NCI-H1417 treated with DMSO at 0.1 percent for 48 hours (cell line): Measurements from ENCODE around the gene SLC26A1.
A peak's percentile ranks its signal among the peaks of the same experiment; 100 is the strongest.
"Not testable (repeated sequence)": the region's sequence is repeated elsewhere in the genome, so short reads cannot be mapped to it uniquely, and the experiment has no call there.

Experiments used
- DNase-seq: peaks from one replicate; lab custom pipeline; 2025; lab: John Stamatoyannopoulos, UW

SLC26A1 gene

DNA sequence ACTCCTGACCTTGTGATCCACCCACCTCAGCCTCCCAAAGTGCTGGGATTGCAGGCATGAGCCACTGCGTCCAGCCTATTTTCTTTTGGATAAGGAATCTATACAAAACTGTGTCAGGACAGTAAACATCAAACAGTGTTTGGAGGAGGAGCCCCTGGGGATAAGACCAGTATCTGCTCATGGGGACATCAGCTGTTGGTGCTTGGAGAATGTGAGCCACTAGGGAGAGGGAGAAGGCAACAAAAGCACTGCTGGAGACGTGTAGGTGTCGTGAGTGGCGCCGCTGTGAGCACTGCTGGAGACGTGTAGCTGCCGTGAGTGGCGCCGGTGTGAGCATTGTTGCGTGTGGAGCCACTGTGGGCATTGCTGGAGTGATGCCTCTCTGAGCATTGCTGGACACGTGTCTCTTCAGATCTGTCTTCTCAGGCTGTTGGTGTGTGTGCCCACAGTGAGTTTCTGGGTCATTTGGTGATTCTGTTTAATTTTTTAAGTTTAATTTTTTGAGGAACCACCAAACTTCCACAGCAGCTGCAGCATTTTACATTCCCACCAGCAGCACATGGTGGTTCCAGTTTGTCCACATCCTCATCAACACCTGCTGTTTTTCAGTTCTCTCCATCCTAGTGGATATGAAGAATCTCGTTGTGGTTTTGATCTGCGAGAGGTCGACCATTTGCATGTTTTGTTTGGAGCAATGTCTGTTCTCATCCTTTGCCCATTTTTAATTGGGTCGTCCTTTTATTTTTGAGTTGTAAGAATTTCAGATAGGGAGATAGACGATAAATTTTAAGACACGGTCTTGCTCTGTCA is 38.8 kb downstream of the SLC26A1 start:
- DNase-seq, result no peak

DNA sequence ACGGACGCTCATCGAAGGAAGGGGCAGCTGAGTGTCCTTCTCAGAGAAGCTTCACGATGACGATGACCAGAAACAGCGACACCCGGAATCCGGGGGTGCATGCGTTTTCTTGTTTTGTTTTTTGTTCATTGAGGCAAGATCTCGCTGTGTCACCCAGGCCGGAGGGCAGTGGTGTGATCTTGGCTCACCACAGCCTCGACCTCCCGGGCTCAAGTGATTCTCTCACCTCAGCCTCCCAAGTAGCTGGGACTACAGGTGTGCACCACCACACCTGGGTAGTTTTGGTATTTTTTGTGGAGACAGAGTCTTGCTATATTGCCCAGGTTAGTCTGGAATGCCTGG is 39.7 kb downstream of the SLC26A1 start:
- no peak for DNase-seq

DNA sequence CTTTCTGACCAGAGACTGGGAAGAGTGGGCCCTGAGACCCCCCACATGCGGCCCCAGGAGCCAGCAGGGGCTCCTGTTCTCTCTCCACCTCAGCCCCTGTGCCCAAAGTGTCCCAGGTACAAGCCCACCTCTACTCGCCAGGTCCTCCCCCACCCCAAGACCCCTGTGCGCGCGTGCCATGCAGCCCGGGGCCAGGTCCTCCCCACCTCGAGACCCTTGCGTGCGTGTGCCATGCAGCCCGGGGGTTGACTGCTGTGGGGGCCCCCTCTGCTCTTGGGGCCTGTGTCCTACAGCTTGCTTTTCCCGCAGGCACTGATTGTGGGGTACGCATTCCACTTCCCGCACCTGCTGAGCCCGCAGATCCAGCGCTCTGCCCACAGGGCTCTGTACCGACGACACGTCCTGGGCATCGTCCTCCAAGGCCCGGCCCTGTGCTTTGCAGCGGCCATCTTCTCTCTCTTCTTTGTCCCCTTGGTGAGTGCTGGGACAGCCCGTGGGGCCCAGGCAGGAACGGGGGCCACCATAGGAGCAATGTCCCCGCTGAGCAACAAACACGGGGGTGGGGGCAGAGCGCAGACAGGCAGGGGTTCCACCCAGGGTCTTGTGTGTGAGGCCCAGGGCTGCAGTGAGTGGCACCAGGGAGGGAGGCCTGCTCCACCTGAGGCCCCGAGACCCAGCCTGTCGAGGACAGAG is 40.2 kb downstream of the SLC26A1 start:
- DNase-seq, result no peak

DNA sequence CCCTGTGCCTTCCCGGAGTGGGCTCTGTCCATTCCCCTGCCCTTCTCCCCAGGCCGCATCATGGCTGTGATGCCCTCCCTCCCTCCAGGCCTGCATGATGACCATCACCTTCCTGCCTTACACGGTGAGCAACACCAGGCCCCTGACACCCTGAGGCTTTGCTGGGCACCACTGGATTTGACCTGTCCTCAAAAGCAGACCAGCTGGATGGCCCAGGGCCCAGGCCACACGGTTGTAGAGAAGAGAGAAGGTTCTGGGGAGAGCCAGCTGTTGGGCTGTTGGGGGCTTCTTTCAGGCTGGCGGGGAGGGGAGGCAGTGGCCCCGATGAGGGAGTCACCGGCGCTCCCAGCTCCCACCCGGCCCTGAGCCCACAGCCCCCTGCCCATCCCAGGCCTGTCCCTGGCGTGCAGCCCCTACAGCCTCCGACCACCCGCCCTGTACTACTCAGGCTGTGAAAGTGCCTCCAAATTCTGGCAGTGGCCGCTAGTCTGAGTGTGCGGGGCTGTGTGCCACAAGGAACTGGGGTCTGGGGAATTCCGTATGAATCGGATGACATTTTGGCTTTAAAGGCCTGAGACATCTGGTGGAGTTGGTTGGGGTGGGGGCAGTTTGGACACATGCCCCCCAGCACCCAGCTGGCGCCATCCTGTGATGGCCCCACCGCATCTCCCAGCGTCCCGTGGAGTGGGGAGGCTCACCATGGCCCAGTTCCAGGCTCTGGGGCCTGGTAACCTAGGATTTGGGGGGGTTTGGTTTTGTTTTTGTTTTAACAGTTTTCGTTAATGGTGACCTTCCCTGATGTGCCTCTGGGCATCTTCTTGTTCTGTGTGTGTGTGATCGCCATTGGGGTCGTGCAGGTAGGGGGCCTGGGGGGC is 41.4 kb downstream of the SLC26A1 start:
- DNase-seq, result no peak

DNA sequence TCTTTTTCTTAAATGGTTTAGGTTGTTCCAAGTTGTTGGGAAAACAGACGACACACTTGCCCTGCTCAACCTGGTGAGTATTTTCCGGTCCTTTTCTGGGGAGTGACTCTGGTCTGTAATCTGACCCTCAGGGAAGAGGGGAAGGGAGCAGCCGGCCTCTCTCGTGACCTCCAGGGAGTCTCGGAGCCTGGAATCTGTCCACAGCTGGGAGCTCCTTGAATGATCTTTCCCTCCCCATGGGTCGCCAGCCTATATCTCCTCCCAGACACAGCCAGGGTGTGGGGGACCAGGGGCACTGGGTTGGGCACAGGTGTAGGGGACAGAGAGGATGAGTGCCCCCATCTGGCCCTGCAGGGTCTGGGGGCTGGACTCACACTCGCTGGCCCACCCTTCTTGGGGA is 42.0 kb downstream of the SLC26A1 start:
- no peak for DNase-seq

DNA sequence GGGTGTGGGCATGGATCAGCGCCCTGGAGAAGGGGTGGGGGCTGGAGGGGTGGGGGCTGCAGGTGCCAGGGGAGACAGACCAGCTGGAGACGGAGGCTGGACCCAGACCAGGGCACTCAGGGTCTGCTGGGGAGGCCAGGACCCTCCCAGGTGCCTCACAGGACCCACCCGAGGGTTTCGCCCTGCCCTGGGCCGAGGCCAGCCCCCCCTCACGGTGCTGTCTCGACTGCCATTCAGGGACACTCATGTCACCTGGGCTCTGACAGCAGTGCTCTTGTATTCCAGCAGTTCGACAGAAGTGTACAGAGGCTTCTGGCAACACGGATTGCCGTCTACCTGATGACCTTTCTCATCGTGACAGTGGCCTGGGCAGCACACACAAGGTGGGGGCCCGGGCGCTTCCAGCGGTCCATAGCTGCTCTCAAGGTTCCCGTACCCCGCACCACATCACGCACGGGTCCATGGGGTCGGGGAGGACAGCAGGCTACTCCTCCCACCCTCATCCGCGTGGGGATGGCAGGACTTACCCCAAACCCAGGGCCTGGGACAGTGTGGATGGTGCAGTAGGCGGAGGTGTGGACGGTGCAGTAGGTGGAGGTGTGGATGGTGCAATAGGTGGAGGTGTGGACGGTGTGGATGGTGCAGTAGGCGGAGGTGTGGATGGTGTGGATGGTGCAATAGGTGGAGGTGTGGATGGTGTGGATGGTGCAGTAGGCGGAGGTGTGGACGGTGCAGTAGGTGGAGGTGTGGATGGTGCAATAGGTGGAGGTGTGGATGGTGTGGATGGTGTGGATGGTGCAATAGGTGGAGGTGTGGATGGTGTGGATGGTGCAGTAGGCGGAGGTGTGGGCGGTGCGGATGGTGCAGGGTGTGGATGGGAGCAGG is 42.8 kb downstream of the SLC26A1 start:
- no peak for DNase-seq

DNA sequence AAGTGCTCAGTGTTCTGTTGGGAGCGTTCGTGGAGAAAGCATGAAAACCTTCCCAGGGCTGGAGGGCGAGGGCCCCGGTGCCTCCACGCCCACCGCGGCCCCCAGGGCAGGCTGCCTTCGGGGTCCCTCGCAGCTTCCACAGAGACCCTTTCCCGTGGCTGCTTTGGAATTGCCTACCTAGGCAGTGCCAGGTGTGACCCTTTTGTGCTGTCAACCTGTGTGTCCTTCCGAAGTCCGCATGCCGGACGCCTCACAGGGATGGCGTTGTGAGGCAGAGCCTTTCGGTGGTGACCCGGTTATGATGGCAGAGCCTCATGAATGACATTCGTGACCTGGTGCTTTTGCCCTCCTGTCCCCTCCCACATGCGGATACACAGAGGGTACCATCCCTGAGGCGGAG is 43.5 kb downstream of the SLC26A1 start:
- no peak for DNase-seq

DNA sequence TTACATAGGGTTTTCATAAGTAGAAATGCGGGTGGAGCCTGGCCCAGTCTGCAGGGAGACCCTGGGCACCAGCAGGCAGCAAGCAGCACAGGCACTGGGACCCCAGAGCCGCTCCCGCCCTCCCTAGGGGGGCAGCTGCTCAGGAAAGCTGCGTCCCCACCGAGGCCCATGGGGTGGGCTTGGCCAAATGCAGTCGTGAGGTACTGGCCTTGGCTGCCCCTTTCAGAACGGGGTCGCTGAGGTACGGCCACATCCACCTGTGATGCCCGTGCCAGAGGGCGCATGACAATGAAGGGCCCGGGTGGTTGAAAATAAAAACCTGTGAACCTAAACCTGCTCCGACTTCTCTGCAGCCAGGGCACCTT is 44.3 kb downstream of the SLC26A1 start:
- no peak for DNase-seq

DNA sequence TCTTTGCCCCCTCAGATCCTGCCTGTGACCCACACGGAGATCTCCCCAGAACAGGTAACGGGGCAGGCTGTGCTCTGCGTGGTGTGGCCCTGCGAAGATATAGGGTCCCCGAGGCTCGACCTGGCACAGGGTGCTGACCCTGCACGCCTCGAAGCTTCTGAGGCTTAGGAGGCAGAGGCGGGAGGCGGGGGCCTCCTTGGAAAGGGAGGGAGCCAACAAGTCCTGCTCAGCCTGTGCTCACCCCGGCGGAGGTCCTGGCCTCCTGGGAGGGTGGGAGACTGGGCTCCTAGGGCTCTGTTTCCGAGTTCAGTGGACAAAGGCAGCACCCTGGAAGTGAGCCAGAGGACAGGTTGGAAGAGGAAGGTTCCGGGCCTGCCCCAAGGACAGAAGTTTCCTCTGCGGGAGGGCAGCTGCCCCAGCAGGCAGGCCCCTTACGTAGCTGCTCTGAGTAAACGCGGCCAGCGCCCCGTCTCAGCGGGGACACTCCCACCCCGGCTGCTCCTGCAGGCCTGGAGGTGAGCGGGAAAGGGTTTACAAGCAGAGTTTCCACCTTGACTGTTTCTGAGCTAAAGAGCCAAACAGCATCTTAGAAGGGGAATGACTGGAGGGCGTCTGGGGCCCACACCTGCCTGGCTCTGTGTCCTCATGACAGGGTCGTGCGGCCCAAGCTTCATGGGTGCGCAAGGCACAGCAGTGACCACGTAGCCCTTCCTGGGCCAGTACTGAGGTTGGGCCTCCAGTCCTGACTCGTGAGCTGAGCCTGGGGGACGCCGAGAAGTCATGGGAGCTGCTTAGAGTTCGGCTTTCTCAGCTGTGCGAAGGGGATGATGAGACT is 44.9 kb downstream of the SLC26A1 start:
- DNase-seq, result no peak

DNA sequence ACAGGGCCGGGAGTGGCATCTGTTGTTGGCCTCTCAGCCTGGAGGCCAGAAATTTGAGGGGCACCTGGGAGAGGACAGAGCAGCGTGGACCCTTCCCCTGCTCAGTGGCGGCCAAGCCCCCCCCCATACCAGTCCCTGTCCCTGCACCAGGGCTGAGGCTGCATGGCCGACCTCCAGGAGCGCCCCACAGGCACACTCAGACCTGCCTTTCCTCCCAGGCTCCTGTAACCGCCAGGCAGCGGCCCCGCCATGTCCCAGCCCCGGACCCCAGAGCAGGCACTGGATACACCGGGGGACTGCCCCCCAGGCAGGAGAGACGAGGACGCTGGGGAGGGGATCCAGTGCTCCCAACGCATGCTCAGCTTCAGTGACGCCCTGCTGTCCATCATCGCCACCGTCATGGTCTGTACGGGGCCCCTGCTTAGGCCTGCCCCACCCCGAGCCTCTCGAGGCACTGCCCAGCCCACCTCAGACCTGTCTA is 45.7 kb downstream of the SLC26A1 start:
- DNase-seq, result no peak

DNA sequence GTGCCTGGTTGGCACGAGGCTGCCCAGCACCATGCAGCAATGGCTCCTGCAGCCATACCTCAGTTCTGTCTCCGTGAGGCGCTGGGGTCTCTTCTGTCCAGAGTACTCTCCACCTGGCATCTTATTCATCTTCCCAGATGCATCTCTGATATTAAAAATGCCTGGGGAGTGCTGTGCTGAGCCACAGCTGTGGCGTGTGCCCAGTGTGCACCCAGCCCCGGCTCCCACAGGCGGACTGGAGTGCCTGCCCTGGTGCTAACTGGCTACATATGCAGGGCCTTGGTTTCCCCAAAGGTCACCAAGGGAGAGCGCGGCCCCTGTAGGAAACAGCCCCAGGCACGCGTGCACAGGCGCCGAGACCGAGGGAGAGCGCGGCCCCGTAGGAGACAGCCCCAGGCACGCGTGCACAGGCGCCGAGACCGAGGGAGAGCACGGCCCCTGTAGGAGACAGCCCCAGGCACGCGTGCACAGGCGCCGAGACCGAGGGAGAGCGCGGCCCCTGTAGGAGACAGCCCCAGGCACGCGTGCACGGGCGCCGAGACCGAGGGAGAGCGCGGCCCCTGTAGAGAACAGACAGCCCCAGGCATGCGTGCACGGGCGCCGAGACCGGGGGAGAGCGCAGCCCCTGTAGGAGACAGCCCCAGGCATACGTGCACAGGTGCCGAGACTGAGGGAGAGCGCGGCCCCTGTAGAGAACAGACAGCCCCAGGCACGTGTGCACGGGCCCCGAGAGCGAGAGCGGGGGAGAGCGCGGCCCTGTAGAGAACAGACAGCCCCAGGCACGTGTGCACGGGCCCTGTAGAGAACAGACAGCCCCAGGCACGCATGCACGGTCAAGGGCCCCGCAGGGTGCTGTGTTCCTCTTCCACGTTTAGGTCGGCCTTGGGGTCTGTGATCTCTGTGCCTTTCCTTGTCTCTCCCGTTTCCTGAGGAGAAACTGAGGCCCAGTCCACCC is 46.4 kb downstream of the SLC26A1 start:
- no peak for DNase-seq

DNA sequence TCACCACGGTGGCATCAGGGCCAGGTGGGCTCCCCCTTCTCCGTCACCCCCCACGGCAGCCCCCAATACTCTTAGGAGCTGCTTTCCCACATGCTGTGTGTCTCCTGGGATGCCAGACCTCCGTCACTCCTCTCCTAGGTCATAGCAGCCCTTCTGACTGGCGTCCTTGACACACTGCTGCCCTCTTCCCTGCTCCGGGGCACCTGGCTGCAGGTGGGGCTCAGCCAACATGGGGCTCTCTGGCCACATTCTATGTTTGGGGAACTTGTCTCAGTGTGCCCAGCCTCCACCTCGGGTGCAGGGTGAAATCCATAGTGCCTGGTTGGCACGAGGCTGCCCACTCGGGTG is 47.1 kb downstream of the SLC26A1 start:
- DNase-seq, result no peak

DNA sequence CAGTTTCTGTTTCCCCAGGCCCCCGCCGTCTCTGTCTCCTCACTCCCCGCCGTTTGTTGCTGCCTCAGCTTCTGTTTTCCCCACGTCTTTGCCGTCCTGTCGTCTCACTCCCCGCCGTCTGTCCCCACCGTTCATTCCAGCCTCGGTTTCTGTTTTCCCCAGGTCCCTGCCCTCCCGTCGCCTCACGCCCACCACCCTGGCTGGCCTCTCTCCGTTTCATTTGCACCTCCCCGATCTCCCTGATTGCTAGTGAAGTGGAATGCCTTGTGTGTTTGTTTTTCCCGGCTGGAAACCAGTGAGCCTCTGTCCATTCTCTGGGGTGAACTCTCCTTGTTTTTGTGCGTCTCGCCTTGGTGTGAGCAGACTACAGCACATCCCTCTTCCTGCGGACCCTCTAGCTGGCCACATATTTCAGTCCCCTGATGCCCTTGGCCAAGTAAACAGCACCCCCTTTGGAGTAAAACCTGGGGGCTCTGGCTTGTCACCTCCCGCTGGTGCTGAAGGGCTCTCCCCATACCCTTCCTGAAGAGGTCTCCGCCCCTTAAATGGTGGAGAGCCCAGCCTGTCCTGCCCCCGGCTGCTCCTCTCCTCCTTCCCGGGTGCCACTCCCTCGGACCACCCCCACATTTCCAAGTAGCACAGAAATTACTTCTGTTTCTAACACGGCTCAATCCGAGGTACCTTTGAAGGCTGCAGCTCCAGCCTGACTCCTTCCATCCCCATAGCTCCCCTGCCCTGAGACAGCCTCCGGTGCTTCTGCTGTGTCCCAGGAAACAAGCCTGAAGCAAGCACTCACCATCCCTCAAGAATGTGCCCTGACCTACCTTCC is 47.7 kb downstream of the SLC26A1 start:
- DNase-seq, result peak; percentile 0

DNA sequence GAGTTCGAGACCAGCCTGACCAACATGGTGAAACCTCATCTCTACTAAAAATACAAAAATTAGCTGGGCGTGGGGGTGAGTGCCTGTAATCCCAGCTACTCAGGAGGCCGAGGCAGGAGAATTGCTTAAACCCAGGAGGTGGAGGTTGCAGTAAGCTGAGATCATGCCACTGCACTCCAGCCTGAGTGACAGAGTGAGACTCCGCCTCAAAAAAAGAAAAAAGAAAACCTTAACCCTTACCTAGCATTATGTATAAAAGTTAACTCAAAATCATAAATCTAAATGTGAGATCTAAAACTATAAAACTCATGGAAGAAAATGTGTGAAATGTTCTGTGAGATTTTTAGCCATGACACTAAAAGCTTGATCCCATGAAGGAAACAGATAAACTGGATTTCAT is 53.7 kb downstream of the SLC26A1 start:
- not testable (repeated sequence) for DNase-seq
